Stimulated activated CD4-positive, alpha-beta T cell treated with anti-CD3 and anti-CD28 coated beads, Interleukin-15, amount 100 ng/mL, for 1 hour (primary cell): ENCODE data around the gene SCNN1B.

Experiments used
- DNase-seq, 2 donors: peaks; one replicate each; pipeline ENCODE4 v3.0.0-alpha.2; 2020; ENCODE audit warnings: low read depth in 1 of 2, low spot score in 1 of 2

The SCNN1B gene

DNA sequence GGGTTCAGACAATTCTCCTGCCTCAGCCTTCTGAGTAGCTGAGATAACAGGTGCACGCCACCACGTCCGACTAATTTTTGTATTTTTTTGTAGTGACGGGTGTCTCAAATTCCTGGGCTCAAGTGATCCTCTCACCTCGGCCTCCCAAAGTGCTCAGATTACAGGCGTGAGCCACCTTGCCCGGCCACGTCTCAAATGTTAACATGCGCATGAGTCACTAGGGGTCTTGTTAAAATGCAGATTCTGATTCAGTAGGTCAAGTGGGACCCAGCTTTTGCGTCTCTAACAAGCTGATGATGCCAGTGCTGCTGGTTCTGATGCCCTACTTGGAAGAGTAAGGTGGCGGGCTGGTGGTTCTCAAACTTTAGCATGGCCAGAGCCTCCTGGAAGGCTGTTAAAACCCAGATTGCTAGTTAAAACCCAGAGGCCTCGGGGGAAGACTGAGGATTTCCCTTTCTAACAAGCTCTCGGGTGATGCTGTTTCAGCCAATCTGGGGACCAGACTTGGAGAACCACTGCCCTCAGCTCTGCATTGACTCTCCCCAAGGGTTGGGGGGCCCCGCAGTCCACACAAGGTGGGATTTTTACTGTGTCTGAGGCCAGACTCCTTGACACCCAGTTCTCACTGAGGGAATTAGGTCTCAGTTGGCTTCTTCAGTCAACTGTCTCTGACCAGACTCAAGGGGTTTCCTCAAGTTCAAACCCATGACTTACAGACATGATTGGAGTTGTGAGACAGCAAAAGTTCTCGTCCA is 17.9 kb downstream of the SCNN1B start:
- DNase-seq, result no peak

DNA sequence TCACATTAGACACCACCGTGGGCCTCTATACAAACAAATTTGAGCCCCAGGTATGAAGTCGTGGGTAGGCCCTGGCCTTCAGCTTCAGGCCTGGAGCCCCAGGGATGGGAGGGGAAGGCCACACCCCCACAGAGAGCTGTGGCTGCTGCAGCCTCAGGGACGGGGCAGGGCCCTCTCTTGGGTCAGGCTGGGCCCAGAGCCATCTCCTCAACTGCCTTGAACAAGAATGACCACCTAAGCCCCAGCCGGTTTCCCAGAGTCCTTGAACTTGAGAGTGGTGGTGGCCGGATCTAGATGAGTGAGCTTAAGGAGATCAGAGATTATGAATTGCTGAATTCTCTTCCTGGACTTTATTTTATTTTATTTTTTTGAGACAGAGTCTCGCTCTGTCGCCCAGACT is 18.6 kb downstream of the SCNN1B start:
- DNase-seq, result no peak

DNA sequence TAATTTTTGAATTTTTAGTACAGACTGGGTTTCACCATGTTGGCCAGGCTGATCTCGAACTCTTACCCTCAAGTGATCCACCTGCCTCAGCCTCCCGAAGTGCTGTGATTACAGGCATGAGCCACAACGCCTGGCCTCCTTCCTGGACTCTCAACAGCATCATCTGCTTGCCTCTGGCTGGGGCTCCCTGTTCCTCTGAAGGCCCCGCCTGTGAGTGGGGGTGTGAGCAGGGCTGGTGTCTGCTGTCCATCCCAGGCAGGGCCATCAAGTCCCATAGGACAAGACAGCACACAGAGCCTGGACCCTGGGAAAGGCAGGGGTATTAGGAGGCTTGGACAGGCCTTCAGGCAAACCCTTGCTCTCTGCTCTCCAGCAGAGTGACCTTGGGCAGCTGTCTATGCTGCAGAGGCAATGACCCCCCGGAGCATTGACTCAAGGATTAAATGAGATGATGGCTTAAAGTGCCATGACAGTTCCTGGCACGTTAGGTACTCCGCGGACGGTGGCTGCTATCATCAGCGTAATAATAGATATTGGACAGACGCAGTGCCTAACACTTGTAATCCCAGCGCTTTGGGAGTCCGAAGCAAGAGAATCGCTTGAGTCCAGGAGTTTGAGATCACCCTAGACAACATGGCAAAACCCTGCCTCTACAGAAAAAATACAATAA is 19.2 kb downstream of the SCNN1B start:
- DNase-seq, result no peak

DNA sequence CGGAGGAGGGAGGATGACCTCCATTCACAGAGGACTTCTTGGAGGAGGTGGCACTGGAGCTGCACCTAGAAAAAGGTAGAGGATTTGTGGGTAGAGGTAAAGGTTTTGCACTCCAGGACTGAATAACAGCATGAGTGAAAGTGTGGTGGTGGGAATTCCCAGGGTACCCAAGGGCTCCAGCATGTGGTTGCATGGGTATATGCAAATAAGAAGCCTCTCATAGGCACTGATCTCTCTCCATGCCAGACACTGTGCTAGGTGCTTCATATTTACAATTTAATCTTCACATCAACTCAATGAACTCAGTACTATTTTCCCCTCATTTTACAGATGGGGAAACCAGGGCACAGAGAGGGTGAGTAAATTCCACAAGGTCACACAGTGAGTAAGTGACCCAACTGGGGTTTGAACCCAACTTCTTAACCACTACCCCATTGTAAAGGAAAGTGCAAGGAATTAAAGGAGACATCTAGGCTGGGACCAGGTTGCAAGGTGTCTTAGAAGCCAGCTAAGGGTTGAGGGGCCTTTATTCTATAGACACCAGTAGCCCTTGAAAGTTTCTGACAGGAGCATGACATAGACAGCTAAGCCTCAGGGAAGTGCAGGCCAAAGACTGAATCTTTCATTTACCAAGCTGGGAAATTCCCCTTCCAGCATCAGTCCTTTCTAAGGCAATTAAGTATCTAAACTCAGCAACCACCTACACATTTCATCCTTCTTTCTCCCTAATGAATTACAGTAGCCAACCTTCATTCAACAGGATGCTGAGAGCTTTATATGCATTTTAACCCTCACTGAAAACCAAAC is 21.3 kb downstream of the SCNN1B start:
- DNase-seq, result no peak

DNA sequence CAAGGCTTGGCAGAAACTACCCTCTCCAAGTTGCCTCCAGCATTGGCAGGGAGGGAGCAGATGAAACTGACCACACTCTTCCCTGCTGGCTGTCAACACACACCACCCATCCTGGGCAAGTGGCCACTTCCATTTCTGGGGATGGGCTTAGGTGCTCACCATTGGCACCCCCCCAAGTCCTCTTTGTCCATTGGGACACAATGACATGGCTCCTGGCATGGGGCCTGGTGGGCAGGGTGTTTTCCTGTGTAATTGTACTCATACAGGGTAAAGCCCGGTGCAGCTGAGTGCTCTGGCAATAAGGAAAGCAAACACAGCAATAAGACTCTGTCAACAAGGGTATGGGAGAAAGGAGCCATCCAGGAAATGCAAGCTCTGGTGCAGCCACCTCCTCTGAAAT is 22.6 kb downstream of the SCNN1B start:
- DNase-seq, result no peak

DNA sequence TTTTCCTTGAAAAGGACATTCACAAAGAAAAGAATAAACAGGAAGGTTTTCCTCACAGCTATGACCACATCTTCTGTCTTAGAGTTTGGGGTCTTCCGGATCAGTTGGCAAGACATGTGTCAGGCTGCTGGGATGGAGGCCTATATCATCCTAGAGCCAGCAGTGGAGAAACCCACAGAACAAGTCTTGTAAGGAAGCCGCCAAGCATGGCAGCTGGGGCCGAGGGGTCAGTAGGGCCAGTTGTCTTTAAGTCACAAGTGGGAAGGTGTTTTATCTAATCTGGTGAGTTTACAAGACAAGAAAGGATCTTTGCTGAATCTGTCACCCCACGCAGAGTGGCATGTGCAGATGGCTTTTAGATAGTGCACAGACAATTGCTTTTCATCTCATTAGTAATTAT is 25.7 kb downstream of the SCNN1B start:
- no peak for DNase-seq

DNA sequence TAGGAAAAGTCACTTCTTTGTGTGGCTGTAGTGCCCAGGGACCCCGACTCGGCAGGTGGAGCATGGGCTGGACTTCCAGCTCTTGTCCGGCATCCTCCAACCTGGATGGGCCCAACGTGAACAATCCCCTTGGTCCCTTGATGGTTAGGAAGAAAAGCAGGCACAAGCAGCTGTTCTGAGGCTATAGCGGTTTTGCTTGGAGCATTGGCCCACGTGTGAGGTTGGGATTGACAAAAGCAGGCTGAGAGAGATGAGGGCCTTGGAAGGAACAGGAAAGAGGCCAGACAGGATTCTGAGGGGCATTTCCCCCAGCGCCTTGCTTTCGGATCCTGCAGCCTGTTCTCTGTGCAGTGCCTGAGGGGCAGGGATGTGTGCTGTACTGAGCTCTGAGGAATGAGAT is 28.1 kb downstream of the SCNN1B start:
- no peak for DNase-seq

DNA sequence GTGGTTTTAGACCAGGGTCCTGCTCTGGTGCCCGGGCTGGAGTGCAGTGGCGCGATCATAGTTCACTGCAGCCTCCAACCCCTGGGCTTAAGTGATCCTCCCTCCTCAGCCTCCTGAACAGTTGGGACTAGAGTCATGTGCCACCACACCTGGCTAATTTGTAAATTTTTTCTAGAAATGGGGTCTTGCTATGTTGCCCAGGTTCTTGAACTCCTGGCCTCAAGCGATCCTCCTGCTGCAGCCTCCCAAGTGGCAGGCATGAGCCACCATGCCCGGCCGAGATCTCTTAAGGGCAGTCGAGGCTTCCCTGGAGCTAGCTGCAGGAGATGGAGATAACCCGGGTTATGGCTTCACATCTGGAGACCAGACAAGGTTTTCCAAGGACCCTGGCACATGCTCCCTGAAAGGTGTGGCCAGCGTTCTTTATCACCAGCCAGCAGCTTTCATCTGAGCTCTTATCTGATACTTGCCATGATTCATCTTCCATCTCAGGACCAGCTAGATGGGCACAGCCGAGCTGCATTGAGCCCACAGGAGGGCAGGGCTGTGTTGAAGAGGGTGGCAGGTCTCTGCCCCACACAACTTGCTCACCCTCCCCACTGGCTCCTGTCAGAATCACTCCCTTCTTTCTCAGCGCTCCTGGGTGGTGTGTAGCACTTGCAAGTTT is 28.6 kb downstream of the SCNN1B start:
- no peak for DNase-seq

DNA sequence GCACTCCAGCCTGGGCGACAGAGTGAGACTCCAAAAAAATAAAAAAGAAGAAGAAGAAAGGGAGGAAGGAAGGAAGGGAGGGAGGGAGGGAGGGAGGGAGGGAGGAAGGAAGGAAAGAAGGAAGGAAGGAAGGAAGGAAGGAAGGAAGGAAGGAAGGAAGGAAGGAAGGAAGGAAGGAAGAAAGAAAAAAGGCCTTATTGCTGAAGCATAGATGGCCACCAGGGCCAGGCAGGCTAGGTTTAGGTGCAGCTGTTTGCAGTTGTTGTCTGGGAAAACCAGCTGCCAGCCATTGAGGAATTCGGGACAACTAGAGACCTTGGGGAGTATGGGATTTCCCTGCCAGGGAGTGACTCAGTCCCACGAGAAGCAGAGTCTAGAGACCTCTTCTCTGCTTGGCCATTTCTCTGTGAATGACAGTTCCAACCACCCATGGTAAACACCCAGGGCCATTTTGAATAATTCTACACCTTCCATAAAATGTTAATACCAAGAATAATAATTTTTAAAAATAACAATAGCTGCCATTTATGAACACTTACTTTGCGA is 31.0 kb downstream of the SCNN1B start:
- no peak for DNase-seq

DNA sequence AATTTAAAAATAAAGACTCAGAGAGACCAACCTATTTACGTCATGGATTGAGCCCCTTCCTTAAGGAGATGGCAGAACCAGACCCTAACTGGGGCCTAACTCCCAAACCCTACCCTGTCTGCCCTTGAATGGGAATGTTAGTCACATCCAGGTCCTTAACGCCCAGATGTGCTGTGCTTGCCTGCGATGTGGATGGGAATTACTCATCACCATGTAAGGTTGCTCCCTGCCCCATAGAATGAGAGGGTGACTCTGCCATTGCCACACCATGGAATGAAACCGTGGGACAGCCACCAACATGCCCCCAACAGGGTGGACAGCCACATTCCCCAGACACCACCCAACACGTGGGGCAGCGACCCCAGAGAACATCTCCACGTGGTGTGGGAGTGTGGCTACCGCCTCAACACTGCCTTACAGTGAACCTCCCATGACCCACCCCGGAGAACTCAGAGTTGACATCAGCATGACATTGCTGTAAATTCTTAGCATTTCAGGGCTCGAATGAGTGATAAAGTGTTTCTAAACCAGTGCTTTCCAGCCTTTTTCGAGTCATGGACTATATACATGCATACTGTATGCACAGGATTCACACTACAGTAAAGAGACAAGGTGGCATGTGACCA is 31.8 kb downstream of the SCNN1B start:
- no peak for DNase-seq

DNA sequence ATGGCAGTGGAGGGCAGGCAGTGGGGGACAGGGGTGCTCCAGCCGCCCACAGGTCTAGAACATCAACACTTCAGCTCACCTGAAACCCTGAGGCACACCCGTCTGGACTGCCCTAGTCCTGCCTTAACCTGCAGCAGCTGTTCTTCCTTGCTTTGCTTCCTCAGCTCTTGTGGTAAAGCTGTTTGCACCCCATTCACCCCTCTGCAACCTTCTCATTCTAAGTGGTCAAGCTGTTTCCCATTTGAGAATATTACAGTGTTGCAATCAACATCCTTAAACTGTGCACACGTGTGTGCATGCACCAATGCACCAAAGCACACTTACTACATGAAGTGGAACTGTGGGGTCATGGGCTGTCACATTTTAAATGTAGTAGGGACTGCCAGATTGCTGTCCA is 32.4 kb downstream of the SCNN1B start:
- DNase-seq, result no peak

DNA sequence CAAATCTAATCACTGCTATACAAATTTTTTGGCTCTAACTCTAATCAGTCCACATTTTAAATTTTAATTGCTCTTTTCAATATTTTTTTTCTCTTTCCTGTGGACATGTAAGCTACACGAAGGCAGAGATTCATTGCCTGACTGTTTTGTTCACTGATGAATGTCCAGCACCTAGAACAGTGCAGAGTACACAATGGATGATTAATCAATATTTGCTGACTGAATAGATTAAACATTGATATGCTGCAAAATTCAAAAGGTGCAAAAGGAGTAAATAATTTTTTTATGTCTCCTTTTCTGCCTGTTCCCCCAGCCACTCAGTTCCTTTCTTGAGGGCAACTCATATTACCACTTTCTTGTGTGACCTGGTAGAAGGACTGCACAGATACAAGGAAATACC is 32.8 kb downstream of the SCNN1B start:
- no peak for DNase-seq

DNA sequence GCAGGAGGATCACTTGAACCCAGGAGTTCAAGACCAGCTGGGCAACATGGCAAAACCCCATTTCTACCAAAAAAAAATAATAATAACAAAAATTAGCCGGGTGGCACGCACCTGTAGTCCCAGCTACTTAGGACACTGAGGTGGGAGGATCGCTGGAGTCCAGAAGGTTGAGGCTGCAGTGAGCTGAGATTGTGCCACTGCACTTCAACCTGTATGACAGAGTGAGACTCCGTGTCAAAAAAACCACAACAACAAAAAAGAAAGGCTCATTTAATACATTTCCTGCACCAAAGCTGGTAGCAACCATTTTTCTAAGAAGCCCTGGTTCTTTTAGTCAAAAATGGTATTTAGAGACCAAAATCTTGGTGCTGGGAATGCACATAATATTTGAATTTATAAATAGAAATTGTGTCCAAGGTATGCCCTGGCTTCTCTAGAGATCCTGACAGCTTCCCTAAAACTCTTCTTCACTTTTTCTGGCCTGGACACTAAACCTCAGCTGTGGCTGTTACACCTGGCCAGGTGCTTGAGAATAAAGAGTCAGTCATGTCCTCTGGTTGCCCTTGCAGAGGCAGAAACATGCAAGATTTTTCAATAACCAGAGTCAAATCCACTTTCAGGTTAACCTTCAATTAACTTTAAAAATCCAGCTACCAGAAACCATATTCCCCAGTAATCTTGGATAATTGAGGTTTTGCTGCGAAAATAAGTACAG is 35.9 kb downstream of the SCNN1B start:
- DNase-seq, result no peak

DNA sequence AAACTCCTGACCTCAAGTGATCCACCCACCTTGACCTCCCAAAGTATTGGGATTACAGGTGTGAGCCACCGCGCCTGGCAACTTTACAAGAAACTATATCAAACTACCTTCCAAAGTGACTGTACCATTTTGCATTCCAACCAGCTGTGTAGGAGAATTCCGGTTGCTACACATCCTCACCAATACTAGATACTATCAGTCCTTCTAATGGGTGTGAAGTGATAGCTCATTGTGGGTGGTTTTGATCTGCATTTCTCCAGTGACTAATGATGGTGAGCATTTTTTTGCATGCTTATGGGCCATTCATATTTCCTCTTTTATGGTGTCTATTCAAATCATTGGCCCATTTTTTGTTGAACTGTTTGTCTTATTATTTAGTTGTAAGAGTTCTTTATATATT is 37.7 kb downstream of the SCNN1B start:
- no peak for DNase-seq

DNA sequence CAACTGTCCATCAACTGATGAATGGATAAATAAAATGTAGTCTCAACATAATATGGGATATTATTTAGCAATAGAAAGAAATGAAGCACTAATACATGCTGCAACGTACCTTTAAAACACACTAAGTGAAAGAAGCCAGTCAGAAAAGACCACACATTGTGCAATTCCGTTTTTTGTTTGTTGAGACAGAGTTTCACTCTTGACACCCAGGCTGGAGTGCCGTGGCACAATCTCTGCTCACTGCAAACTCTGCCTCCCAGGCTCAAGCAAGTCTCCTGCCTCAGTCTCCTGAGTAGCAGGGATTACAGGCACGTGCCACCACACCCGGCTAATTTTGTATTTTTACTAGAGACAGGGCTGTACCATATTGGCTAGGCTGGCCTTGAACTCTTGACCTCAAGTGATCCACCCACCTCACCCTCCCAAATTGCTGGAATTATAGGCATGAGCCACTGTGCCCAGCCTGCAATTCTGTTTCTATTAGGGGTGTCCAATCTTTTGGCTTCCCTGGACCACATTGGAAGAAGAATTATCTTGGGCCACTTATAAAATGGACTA is 40.1 kb downstream of the SCNN1B start:
- DNase-seq, result no peak

DNA sequence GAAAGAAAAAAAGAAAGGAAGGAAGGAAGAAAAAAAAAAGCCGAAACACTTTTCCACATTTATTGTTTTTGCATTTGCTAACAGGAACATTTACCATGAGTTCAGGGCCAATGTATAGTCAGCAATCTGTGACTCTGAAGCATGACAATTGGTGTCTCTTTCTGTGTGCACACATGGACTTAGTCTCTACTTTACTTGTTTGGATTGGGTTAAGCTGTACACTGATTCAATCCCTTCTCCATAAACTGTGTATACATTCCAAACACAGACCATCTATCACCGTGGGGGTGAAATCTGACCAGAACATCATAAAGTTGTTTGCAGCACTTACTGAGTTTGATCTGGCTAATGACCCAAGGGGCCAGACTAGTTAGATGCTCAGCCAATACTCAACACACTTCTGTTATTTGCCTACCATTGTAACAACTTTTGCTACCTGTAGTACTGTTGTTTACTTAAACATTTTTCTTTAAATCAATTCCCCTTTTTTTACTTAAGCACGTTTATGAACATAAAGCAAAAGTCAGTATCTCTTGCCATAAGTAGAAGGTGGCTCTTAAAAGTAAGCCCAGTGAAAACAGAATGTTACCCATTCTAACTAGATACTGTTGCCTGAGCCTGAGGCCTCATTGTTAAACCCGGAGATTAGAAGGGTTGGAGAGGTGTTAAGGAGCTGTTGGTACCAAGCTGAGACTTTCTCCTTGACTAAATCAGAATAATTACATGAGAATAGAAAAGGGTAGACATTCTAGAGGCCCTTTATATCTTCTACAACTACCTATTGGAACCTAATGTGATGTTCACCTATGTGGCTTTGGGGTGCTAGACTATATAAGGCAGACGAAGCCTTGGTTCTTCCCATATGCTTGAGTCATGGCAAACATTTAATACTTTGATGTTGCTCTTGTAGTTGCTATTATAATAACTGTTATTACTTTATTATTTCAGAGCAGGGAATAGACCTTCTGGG is 41.8 kb downstream of the SCNN1B start:
- no peak for DNase-seq

DNA sequence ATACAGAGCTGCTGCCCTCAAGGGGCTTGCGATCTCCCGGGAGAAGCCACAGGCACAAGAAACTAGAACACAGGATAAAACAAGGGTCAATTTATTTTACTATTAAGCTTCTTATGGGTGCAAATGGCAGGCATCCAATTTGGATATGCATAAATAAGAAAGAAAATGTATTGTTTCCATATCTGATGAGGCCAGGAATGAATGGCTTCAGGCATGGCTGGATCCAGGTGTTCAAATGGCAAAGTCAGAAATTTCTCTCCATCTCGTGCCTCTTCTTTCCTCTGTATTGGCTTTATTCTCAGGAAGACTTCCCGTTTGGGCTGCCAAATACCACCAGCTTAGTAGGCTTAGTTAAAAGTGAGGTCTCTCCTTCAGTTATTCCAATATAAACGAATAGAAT is 43.1 kb downstream of the SCNN1B start:
- DNase-seq, result no peak

DNA sequence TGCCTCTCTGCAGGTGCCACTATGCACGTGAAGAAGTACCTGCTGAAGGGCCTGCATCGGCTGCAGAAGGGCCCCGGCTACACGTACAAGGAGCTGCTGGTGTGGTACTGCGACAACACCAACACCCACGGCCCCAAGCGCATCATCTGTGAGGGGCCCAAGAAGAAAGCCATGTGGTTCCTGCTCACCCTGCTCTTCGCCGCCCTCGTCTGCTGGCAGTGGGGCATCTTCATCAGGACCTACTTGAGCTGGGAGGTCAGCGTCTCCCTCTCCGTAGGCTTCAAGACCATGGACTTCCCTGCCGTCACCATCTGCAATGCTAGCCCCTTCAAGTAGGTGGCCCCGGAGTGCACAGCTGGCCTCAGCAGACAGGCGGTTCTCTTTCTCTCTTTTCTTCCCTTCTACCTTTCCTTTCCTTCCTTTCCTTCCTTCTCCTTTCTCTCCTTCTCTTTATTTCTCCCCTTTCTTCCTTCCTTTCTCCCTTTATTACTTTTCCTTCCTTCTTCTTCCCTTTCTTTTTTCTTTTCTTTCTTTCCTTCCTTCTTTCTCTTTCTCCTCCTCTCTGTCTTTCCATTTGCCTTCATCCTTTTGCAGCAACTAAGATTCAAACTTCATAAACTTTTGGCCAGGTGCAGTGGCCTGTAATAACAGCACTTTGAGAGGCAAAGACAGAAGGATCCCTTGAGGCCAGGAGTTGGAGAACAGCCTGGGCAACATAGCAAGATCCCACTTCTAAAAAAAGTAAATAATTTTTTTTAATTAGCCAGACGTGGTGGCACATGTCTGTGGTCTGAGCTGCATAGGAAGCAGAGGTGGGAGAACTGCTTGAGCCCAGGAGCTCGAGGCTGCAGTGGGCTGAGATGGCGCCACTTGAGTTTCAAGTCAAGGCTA is 46.7 kb downstream of the SCNN1B start:
- no peak for DNase-seq
